GM21786 (cell line): Measurements from ENCODE around the gene ZNF532.
"Not testable (repeated sequence)": the region's sequence is repeated elsewhere in the genome, so short reads cannot be mapped to it uniquely, and the experiment has no call there.

Experiments
- ATAC-seq: cut with Tn5 transposase; IDR thresholded peaks from one replicate; pipeline ENCODE4 v1.9.1; 2021; ENCODE audit not compliant: unreplicated experiment

The ZNF532 gene

DNA sequence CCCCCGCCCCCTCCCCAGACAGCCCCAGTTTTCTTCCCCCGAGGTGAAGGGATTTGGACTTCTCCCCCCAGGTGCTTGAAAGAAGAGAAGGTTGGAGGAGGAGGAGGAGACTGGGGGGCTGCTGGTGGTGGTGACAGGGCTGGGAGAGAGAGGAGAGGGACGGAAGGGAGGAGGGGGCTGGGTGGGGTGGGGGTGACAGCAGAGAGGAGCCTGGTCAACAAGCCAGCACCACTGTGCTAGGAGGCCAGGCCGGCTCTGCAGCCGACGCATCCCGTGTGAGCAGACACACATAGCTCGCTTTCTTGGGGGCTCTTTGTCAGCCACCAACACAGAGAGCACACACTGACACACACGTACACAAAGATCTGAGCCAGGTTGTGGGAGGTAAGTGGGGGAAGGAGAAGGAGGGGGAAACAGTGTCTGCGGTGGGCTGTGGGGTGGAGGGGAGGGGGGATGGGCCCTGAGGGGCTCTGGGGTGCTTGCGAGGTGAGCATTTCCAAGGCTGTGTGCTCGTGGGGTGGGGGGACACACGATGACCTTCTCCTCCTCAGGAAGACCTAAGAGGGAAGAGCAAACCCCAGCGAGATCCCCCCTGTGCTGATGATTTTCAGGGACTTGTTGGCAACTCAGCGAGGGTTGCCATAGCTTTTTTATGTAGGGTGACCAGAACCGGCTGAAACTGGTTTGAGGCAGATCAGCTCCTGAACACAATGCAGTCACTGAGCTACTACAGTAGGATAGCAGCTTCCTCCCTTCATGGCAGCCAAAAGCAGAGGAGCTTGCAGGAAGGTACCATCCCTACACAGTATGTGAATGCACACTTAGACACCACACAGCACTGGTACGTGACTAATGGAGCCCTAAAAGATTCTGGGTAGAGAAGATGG is at the start of gene ZNF532:
ZNF532 (plus strand) TSS at position 732 of the 887 bp plus-strand sequence. CDS start 53,411 bp downstream, outside the sequence.
- no peak for ATAC-seq

DNA sequence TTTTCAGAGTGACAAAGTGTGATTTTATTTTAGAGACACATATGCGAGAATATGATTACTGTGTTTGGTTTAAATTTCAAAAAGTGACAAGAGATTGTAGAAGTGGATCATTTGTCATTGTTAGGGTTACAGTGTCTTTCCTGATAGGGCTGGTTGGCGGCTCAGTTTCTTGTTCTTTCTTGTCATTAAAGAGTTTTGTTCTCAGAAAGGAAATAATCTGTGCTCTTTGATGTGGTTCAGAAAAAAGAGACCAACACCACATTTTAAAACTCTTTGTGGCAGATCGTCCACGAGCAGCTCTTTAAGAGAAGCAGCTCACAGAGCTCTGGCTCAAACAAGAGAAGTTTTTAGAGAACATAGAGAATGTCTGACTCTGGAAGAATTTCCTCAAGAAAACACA is 45.6 kb upstream of the ZNF532 start:
- no peak for ATAC-seq

DNA sequence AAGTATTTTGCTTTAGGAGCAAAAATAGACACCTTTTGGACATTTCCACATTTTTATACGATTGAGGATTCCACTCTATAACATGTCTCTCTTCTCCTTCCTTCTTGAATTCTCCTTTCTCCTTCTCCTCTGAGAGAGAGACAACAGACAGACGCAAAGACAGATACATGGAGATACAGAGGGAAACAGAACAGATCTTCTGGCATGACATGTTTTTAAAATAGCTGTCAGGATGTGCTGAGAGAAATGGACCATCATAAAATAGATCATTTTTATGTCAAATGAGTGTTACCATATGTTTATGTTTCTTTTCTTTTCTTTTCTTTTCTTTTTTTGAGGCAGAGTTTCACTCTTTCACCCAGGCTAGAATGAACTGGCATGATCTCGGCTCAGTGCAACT is 44.4 kb upstream of the ZNF532 start:
- ATAC-seq = no peak

GRCh38 chr18:58822944-58823343 is 41.7 kb upstream of the ZNF532 start:
- ATAC-seq = no peak

DNA sequence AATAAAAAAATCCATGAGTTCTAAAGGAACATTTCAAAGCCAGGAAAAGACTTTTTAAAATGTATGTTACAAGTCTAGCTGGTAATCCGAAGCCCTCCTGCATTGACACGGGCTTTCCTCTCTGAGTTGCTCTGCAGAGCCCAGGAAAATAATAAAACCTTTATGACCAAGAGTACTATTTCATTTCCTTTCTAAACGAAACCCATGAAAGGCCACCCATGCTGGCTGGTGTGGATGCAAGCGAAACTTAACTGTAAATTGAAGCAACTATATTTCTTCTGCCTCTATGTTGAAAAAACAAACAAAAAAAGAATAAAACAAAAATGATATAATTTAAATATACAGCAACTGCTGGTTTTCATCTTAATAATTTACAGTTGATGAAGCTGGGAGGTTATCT is 41.3 kb upstream of the ZNF532 start:
- ATAC-seq = no peak

DNA sequence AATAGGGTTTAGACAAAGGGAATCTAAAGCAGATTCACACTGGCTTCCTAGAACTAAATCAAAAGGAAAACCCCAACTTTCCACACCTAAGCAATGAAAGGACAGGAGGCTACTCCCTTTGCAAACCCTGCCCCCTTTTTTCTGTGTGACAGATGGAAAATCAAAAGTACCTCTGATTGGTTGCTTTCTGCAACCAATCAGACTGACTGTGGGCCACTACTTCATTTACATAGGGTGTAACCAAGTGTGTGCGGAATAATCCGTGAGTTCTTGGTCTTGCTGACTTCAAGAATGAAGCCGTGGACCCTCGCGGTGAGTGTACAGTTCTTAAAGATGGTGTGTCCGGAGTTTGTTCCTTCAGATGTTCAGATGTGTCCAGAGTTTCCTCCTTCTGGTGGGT is 37.8 kb upstream of the ZNF532 start:
- not testable (repeated sequence) for ATAC-seq

DNA sequence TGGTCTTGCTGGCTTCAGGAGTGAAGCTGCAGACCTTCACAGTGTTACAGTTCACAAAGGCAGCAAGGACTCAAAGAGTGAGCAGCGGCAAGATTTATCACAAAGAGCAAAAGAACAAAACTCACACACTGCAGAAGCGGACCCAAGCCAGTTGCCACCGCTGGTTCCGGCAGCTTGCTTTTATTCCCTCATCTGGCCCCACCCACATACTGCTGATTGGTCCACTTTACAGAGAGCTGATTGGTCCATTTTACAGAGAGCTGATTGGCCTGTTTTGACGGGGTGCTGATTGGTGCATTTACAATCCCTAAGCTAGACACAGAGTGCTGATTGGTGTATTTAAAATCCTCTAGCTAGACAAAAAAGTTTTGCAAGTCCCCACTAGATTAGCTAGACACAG is 37.2 kb upstream of the ZNF532 start:
- ATAC-seq = no peak

DNA sequence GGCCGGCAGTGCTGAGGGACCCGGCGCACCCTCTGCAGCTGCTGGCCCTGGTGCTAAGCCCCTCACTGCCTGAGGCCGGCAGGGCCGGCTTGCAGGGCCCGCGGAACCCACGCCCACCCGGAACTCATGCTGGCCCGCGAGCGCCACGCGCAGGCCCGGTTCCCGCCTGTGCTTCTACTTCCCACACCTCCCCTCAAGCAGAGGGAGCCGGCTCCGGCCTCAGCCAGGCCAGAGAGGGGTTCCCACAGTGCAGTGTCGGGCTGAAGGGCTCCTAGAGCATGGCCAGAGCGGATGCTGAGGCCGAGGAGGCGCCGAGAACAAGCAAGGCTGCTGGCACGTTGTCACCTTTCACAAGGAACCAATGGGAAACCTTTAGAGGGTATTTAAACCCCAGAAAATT is 36.8 kb upstream of the ZNF532 start:
- ATAC-seq = no peak

DNA sequence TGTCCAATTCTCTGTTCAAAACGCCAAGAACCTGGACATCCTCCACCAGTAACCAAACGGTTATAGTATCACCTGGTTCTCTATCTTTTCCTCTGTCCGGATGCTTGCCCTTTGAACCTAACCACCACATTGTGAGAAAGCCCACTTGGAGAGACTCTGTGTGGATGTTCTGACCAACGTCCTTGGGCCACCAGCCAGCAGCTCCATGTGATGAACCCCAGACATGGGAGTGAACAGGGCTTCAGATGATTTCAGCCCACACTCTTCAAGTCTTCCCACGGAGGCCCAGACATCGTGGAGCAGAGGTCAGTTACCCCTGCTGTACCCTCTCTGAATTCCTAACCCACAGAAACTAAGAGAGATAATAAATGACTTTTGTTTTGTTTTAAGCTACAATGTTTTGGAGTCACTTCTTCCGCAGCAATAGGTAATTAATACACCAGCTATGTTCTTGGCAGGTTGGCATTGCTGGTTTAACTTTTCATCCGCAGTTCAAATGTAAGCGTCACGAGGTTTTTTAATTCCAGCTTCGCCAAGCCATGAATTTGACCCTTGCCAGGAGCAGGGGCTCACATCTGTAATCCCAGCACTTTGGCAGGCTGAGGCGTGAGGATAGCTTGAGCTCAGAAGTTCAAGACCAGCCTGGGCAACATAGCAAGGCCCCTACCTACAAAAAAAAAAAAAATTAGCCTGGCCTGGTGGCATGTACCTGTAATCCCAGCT is 36.1 kb upstream of the ZNF532 start:
- ATAC-seq = no peak

- no peak for ATAC-seq
These were observed 35.4 kb upstream of the ZNF532 start for GRCh38 chr18:58829263-58829662.

GRCh38 chr18:58829886-58830285 is 34.8 kb upstream of the ZNF532 start:
- not testable (repeated sequence) for ATAC-seq

DNA sequence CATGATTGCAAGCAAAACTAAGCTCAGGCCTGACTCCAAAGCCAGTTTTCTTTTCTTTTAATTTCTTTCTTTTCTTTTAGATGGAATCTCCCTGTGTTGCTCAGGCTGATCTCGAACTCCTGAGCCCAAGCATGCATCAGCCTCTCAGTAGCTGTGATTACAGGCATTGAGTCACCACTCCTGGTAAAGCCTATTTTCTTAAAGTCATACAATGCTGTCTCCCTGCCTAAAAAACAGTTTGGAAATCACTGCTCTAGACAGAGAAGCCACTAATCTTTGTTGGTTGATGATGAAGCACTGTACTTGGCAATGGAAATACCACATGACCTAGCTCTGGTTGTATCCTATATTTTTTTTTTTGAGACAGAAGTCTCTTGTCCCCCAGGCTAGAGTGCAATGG is 33.1 kb upstream of the ZNF532 start:
- ATAC-seq = no peak

DNA sequence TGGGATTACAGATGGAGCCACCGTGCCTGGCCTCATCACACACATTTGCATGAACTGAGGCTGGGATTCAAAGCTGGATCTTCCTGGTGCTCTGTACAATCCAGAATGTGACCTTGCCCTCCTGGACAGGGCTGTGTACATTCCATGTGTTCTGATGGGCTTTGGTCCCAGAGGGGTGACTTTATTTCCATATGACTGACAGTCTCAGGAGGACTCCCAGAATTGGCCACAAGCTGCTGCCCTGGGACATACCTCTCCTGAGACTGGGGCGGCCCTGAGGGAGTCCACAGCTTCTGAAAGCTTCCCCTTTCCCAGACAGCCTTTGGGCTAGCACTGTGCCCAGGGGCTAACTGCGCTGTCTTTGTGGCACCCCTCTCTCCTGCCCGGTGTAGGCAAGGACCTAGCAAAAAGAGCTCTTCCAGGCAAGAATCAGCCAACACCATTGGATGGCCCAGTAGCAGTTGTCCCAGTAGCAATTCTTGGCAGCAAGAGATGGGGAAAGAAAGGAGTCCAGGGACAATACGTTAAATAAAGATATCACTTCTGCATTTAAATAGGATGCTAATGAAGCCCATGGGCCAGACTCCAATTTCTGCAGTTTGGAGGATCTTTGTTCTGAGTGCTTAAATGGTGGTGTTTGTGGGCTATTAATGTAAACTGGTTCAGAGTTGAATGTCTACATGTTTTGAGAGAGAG is 26.4 kb upstream of the ZNF532 start:
- no peak for ATAC-seq

GRCh38 chr18:58838946-58839345 is 25.7 kb upstream of the ZNF532 start:
- no peak for ATAC-seq

DNA sequence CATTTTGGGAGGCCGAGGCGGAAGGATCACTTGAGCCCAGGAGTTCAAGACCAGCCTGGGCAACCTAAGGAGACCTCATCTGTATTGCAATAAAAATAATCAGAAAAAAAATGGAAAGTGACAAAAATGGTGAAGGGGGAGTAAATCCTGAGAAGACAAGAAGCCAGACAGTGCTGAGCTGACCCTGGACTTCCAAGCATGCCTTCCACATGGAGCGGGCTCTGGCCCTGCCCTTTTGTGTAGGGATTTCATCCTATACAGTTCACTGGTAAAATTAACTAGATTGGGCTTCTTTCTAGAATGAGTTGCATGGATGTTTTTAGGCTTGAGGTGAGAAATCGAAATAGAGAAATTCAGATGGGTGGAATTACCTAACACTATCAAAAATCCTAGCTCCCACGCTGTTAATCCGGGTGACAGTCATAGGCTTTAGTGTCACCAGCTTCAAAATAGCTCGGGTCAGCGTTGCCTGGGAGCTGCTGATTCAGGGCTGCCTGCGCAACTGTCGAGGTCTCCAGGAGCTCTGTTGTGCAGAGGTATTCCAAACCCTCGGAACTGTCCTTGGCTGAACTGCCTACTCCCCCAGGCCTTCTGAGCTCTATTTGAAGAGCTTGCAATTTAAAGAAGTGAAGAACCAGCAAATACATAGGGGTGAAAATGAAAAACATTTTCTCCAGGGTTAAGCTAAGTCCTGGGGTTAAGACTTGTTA is 21.5 kb upstream of the ZNF532 start:
- ATAC-seq = no peak

DNA sequence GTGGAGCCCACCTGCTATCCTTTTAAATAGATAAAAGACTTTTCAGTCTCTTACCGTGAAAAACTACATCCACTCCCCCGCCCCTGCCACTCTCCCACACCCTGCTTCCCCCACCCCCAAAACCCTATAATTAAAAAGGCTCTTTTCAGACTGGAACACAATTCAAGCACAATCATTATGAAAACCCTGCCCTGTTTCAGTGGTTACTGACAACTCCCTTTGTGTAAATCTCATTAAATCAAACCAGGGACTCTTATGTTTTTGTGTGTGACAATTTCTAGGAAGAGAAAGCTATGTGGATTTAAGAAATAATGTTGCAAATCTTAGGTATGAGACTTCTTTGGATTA is 21.0 kb upstream of the ZNF532 start:
- no peak for ATAC-seq

GRCh38 chr18:58844871-58845270 is 19.8 kb upstream of the ZNF532 start:
- no peak for ATAC-seq

DNA sequence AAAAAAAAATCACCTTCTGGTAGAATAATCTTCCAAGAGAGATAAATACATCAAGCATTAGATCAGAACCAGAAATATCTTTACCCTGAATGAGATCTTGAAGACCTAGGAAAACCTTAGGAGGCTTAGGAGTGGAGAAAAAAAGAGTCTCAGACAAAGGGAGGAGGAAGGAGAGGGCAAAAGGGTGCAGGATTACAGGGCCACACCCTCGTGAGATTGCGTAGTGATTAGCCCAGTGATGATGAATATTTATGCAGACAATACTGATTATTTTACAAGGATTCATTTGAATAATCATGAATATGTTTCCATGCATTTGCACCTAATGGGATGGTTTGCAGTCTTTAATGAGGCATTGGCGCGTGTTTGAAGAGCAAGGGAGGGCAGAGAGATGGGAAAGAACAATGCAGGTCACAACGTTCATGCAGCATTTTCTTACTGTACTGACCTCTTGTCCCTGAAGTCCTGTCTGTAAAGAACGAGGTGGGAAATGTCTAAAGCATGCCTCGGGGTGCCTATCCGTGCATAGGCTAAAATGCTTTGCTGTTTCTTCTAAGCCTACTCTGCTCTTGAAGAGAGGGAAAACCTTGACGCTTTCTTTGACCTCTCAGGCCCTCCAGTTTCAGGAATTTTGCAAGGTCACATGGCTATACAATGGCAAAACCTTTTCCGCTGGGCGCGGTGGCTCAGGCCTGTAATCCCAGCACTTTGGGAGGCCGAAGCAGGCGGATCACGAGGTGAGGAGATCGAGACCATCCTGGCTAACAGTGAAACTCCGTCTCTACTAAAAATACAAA is 18.6 kb upstream of the ZNF532 start:
- ATAC-seq = no peak

- ATAC-seq = no peak
These were observed 17.1 kb upstream of the ZNF532 start for GRCh38 chr18:58847383-58848071.

- no peak for ATAC-seq
These were observed 16.0 kb upstream of the ZNF532 start for GRCh38 chr18:58848685-58849084.
